ENCODE measurements around the gene SLC13A4.

DNA sequence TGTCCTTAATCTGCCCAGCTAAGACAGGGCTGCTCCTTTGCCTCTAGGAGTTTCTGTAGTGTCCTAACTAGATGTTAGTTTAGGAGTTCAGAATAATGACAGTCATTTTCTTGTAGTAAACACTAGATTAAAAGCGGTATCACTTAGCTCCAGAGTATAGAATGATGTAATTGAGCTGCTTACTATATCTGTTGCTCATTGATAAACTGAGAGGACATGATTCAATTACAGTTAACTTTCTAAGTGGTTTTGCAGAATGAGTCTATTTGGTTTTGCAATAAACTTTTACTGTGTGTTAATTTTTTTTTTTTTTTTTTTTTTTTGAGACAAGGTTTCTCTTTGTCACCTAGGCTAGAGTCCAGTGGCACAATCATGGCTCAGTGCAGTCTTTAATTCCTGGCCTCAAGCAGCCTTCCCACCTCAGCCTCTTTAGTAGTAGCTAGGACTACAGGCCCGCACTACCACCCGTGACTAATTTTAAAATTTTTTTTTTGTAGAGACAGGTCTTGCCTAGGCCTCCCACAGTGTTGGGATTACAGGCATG lies 63.9 kb downstream of the SLC13A4 start:
- no peak for TF ChIP-seq ZNF274 (IDR thresholded peaks at IDR 0.05; ENCODE audit: low read depth, low read length)
- TF ChIP-seq SUZ12 (IDR thresholded peaks at IDR 0.05; ENCODE audit: extremely low read depth, insufficient read depth, insufficient read length): no peak
- TF ChIP-seq YY1 (IDR thresholded peaks at IDR 0.05; ENCODE audit: insufficient read depth, insufficient read length): no peak
